Gastroesophageal sphincter (tissue), 4 donors: ENCODE measurements around the gene INTS13. TPM values are rescaled to one million over a fixed set of nuclear protein-coding genes. Genes with fewer than 3 reads are reported as not detected.
A peak's percentile ranks its signal among the peaks of the same experiment; 100 is the strongest.

ENCODE experiments used
- ATAC-seq: fragments of 150-250 bp; one replicate; pipeline ENCODE4 v1.9.1; 2016; ENCODE audit warnings: mild to moderate bottlenecking, moderate library complexity
- H3K27ac ChIP-seq, 4 donors: fragments of 200-600 bp; sonication (generic) in 3 of 4; 1 replicate in 3 of 4; 2 replicates in 1 of 4; pipeline ENCODE4 v1.5.1; 2016 to 2019
- H3K27me3 ChIP-seq: fragments of 200-600 bp; sonication (generic); one replicate; pipeline ENCODE4 v1.5.1; 2019
- H3K36me3 ChIP-seq, 2 donors: fragments of 200-600 bp; sonication (generic); one replicate each; pipeline ENCODE4 v1.5.1; 2019; ENCODE audit warnings: control low read depth in 1 of 2
- H3K4me1 ChIP-seq, 3 donors: fragments of 200-600 bp; sonication (generic); 1 replicate in 2 of 3; 2 replicates in 1 of 3; pipeline ENCODE4 v1.5.1; 2016 to 2019; ENCODE audit warnings: control low read depth in 2 of 3
- H3K4me3 ChIP-seq, 2 donors: fragments of 200-600 bp; sonication (generic); one replicate each; pipeline ENCODE4 v1.5.1; 2019; ENCODE audit warnings: mild to moderate bottlenecking in 1 of 2, moderate library complexity in 1 of 2
- H3K9me3 ChIP-seq, 3 donors: fragments of 200-600 bp; sonication (generic); one replicate each; pipeline ENCODE4 v1.5.1; 2017 to 2019; ENCODE audit warnings: control low read depth in 2 of 3
- EP300 ChIP-seq: sonication (generic); formaldehyde crosslinking; IDR thresholded peaks from one replicate; pipeline ENCODE4 v1.6.1; 2017; ENCODE audit warnings: antibody characterized with exemption, mild to moderate bottlenecking
- POLR2A ChIP-seq, 2 donors: fragments of 450-650 bp; IDR thresholded peaks; one replicate each; pipeline ENCODE4 v1.6.1; 2017; ENCODE audit warnings: antibody characterized with exemption in 2 of 2, mild to moderate bottlenecking in 2 of 2, moderate library complexity in 1 of 2
- POLR2AphosphoS5 ChIP-seq: sonication (generic); formaldehyde crosslinking; IDR thresholded peaks from one replicate; pipeline ENCODE4 v1.6.1; 2017; ENCODE audit warnings: antibody characterized with exemption
- WGBS, 2 donors: methylation state at CpG; one replicate each; pipeline ENCODE4 v1.1.5; 2018; ENCODE audit warnings: low coverage in 1 of 2; 5-methylcytosine and 5-hydroxymethylcytosine counted together
- total RNA-seq, 4 donors: library from RNA; depleted of rRNA; stranded (reverse); fragments of >200 nt; gene quantifications; one replicate each; pipeline ENCODE4 v1.1.0, GENCODE V29; 2016
- TF ChIP-seq, protein P1 (sequence below), 4 experiments: fragments of 200-600 bp in 2 of 4; fragments of 450-650 bp in 2 of 4; sonication (generic) in 1 of 4; IDR thresholded peaks; one replicate each; pipeline ENCODE4 v1.5.1; 2017 to 2019; ENCODE audit warnings: antibody characterized with exemption in 4 of 4, mild to moderate bottlenecking in 2 of 4, moderate library complexity in 2 of 4

Gene INTS13
- total RNA-seq, 4 donors from 2014 or later: 12.4 to 41.6 (median 32.5) TPM

DNA sequence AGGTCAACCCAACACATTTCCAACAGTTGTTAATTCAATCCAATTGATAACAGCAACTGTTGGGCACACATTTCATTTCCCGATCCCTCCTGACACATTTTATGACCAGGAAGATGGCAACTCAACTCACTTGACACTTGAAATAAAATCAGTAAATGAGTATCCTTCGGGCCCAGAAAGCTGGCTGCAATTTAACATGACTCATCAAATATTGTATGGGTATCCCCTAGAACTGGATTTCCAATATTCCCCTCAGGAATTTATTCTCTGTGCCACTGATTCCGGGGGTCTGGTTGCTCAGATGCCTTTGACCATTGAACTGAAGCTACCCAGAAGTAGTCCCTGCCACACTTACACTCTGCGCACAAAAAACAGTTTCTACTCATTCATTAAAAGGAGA is 42.1 kb downstream of the INTS13 start:
- no peaks in the 10 kb centered on the region for H3K4me1 ChIP-seq
- H3K4me3 ChIP-seq: no peak overlapping the region
- 69 to 90% methylated on average over 2 to 4 of the region's 4 CpGs for WGBS, 2 donors
- ATAC-seq: no peak
- H3K9me3 ChIP-seq: no peaks in the 10 kb centered on the region
- no peak overlapping the region for H3K27ac ChIP-seq
- H3K36me3 ChIP-seq: peaks cover 0 to 20% of the 10 kb centered on the region in 2 donors
- TF ChIP-seq, protein P1, sequence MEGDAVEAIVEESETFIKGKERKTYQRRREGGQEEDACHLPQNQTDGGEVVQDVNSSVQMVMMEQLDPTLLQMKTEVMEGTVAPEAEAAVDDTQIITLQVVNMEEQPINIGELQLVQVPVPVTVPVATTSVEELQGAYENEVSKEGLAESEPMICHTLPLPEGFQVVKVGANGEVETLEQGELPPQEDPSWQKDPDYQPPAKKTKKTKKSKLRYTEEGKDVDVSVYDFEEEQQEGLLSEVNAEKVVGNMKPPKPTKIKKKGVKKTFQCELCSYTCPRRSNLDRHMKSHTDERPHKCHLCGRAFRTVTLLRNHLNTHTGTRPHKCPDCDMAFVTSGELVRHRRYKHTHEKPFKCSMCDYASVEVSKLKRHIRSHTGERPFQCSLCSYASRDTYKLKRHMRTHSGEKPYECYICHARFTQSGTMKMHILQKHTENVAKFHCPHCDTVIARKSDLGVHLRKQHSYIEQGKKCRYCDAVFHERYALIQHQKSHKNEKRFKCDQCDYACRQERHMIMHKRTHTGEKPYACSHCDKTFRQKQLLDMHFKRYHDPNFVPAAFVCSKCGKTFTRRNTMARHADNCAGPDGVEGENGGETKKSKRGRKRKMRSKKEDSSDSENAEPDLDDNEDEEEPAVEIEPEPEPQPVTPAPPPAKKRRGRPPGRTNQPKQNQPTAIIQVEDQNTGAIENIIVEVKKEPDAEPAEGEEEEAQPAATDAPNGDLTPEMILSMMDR (IDR thresholded peaks at IDR 0.05): no peak
- TF ChIP-seq POLR2AphosphoS5 (no peak), EP300 (no peak), POLR2A (IDR thresholded peaks at IDR 0.05) (no peak)
- no peaks in the 10 kb centered on the region for H3K27me3 ChIP-seq

DNA sequence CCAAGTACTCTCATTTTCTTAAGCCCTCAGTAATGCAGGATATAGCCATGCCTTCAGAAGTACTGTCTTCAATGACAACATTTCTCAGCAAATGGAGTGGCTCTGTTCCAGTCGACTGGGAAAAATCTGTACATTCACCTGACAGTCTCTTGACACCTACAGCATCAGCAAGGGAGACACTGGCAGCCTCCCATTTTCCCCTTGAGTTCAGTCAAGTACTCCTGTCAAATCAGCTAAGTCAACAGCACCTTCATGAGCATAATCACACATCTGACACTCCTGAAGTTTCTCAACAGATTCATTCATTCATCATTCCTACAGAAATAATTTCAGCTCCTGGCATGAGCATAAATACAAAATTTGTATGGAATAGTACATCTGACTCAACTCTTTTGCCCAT is 46.1 kb downstream of the INTS13 start:
- Histone ChIP-seq H3K9me3 (no peaks in the 10 kb centered on the region), H3K27ac (no peak overlapping the region), H3K4me3 (no peak overlapping the region), H3K27me3 (no peaks in the 10 kb centered on the region), H3K4me1 (no peaks in the 10 kb centered on the region), H3K36me3 (no peaks in the 10 kb centered on the region)
- TF ChIP-seq POLR2AphosphoS5: no peak
- no peak for TF ChIP-seq POLR2A (IDR thresholded peaks at IDR 0.05)
- no peak for ATAC-seq
- 60 to 82% methylated on average over 1 of the region's 1 CpG for WGBS, 2 donors

DNA sequence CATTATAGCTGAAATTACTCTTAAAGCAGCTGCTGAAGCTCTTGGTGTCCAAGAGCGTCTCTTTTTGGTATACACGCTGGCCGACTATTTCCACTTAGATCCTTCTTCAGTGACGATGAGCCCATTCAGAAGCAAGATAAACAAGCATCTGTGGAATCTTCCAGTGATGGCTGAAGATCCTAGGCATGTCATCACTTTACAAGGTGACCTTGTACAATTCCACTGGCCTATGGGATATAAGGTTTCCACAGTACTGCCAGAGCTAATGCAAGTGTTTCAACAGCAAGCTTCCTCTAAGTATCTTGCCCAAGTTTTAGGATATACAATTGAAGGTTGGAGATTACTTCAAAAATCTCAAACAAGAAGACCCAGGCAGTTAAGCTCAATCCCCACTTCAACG is 47.0 kb downstream of the INTS13 start:
- ATAC-seq: no peak
- no peaks in the 10 kb centered on the region for H3K27me3 ChIP-seq
- H3K36me3 ChIP-seq: no peaks in the 10 kb centered on the region
- 93% methylated on average over 5 of the region's 5 CpGs for WGBS, 2 donors
- H3K9me3 ChIP-seq: no peaks in the 10 kb centered on the region
- no peak overlapping the region for H3K4me3 ChIP-seq
- no peaks in the 10 kb centered on the region for H3K4me1 ChIP-seq
- no peak overlapping the region for H3K27ac ChIP-seq
- TF ChIP-seq POLR2AphosphoS5 (no peak), EP300 (no peak), POLR2A (IDR thresholded peaks at IDR 0.05) (no peak)
- TF ChIP-seq, protein P1 (IDR thresholded peaks at IDR 0.05): no peak

DNA sequence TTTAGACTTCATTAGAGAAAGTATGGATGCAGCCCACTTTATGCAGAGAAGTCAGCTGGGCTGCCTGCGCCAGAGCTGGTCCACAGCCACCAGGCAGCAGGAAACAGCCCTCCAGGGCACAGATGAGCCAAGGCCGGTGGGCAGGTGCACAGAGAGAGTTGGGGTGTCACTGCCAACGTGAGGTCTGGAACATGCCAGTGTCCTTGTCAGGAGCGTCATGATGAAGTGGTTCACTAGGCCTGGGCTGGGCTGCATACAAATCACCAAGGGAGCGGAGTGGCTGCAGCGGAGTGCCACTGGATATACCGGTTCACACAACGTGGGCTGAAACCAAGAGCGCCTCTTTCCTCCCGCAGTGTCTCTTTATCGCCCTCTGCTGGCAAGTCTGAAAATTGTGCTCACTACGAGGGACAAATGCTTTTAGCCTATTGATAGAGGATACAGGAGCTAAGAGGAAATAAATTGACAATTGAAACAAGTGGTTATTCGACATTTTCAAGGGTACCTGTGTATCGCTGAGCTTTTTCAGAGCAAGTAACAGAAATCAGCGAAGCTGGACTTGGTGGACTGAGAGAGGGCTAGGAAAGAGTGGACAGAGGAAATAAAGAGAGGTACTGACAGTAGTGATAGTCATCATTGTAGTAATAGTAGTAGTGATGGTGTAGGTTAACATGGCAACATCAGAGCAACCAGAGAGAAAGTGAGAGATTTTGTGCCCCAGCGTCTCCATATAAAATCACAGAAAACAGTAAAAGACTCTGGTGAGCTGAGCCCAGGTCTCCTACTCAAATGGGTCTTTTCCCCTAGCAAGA is 52.8 kb downstream of the INTS13 start:
- Histone ChIP-seq H3K4me1 (peaks cover 0 to 8% (median 0%) of the 10 kb centered on the region in 3 donors), H3K36me3 (no peaks in the 10 kb centered on the region), H3K4me3 (no peak overlapping the region), H3K27me3 (no peaks in the 10 kb centered on the region), H3K9me3 (no peaks in the 10 kb centered on the region), H3K27ac (no peak overlapping the region)
- peak; percentile 81 for ATAC-seq
- WGBS, 2 donors: 11 to 20% methylated on average over 4 to 8 of the region's 16 CpGs
- TF ChIP-seq EP300: no peak
- TF ChIP-seq, protein P1 (IDR thresholded peaks at IDR 0.05): peak; percentile 89 to 95 (median 94)
- no peak for TF ChIP-seq POLR2AphosphoS5
- no peak for TF ChIP-seq POLR2A (IDR thresholded peaks at IDR 0.05)

DNA sequence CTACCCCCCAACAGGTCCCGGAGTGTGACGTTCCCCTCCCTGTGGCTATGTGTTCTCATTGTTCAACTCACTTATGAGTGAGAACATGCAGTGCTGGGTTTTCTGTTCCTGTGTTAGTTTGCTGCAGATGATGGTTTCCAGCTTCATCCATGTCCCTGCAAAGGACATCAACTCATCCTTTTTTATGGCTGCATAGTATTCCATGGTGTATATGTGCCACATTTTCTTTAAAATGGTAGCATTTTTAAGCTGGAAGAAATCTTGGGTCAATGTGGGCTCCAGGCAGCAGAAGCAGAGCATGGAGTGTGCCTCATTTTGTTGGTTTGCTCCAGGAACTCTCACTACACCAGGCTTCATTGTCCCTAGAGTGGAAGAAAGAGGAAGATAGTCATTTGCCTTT is 57.2 kb downstream of the INTS13 start:
- ATAC-seq: no peak
- WGBS, 2 donors: 29 to 100% methylated on average over 1 to 2 of the region's 2 CpGs
- no peak overlapping the region for H3K27ac ChIP-seq
- no peaks in the 10 kb centered on the region for H3K9me3 ChIP-seq
- no peaks in the 10 kb centered on the region for H3K27me3 ChIP-seq
- TF ChIP-seq EP300: no peak
- TF ChIP-seq POLR2AphosphoS5: no peak
- no peak for TF ChIP-seq POLR2A (IDR thresholded peaks at IDR 0.05)
- TF ChIP-seq, protein P1 (IDR thresholded peaks at IDR 0.05): no peak
- H3K4me1 ChIP-seq: peaks cover 0 to 29% (median 4%) of the 10 kb centered on the region in 3 donors
- no peaks in the 10 kb centered on the region for H3K36me3 ChIP-seq
- no peak overlapping the region for H3K4me3 ChIP-seq
